Mesodermal cell (in vitro differentiated cells): ENCODE data around the gene CORO7.
"Not testable (repeated sequence)": the region's sequence is repeated elsewhere in the genome, so short reads cannot be mapped to it uniquely, and the experiment has no call there.

Source experiments
- H3K27ac ChIP-seq: 2 replicates; pipeline ENCODE4 v1.7.0; 2013; ENCODE audit warnings: mild to moderate bottlenecking, low read depth, low read length, moderate library complexity; ENCODE audit not compliant: severe bottlenecking
- H3K36me3 ChIP-seq: 2 replicates; pipeline ENCODE4 v1.7.1; 2013; ENCODE audit warnings: mild to moderate bottlenecking, low read length, moderate library complexity; ENCODE audit not compliant: control insufficient read depth, insufficient read depth
- H3K4me1 ChIP-seq: one replicate; pipeline ENCODE4 v1.7.1; 2013; ENCODE audit warnings: mild to moderate bottlenecking, low read length; ENCODE audit not compliant: insufficient read depth, control insufficient read depth, poor library complexity, severe bottlenecking
- H3K4me3 ChIP-seq: 2 replicates; pipeline ENCODE4 v1.7.0; 2013; ENCODE audit warnings: low read length, control low read depth, mild to moderate bottlenecking; ENCODE audit not compliant: insufficient read depth, poor library complexity, severe bottlenecking; ENCODE audit errors: extremely low read depth
- H3K9me3 ChIP-seq: 2 replicates; pipeline ENCODE4 v1.7.1; 2013; ENCODE audit warnings: mild to moderate bottlenecking, low read length, moderate library complexity; ENCODE audit not compliant: control insufficient read depth
- whole genome bisulfite sequencing, 2 experiments: methylation state at CpG; one replicate each; pipeline ENCODE4 v1.1.5; 2013; ENCODE audit warnings: missing lambda C conversion rate in 2 of 2; ENCODE audit not compliant: insufficient coverage in 2 of 2; 5-methylcytosine and 5-hydroxymethylcytosine counted together

CORO7 gene

GRCh38 chr16:4339455-4339854 lies 76.9 kb downstream of the CORO7 start:
- H3K4me1 ChIP-seq: no peaks in the 10 kb centered on the region
- peaks cover 4% of the 10 kb centered on the region for H3K9me3 ChIP-seq
- H3K27ac ChIP-seq: peak overlapping the region; percentile 10
- WGBS, 2 experiments: 83 to 94% methylated on average over 6 to 8 of the region's 10 CpGs
- H3K4me3 ChIP-seq: no peak overlapping the region
- H3K36me3 ChIP-seq: peaks cover 66% of the 10 kb centered on the region

GRCh38 chr16:4338712-4339299 lies 77.6 kb downstream of the CORO7 start:
- no peaks in the 10 kb centered on the region for H3K9me3 ChIP-seq
- WGBS, 2 experiments: 97 to 98% methylated on average over 7 to 9 of the region's 10 CpGs
- peaks cover 67% of the 10 kb centered on the region for H3K36me3 ChIP-seq
- H3K27ac ChIP-seq: no peak overlapping the region
- H3K4me1 ChIP-seq: no peaks in the 10 kb centered on the region
- no peak overlapping the region for H3K4me3 ChIP-seq

GRCh38 chr16:4338125-4338582 lies 78.2 kb downstream of the CORO7 start:
- H3K4me3 ChIP-seq: no peak overlapping the region
- no peaks in the 10 kb centered on the region for H3K9me3 ChIP-seq
- H3K36me3 ChIP-seq: peaks cover 70% of the 10 kb centered on the region
- WGBS, 2 experiments: 95 to 96% methylated on average over 7 of the region's 12 CpGs
- no peak overlapping the region for H3K27ac ChIP-seq
- no peaks in the 10 kb centered on the region for H3K4me1 ChIP-seq

- Histone ChIP-seq H3K4me1 (no peaks in the 10 kb centered on the region), H3K36me3 (peaks cover 72% of the 10 kb centered on the region), H3K27ac (no peak overlapping the region), H3K9me3 (no peaks in the 10 kb centered on the region), H3K4me3 (no peak overlapping the region)
- WGBS, 2 experiments: 93 to 99% methylated on average over 10 to 12 of the region's 12 CpGs
Measured at GRCh38 chr16:4337540-4338088, 78.8 kb downstream of the CORO7 start.

GRCh38 chr16:4336701-4337539 lies 79.5 kb downstream of the CORO7 start:
- H3K27ac ChIP-seq: no peak overlapping the region
- H3K4me1 ChIP-seq: no peaks in the 10 kb centered on the region
- H3K4me3 ChIP-seq: no peak overlapping the region
- H3K36me3 ChIP-seq: peaks cover 74% of the 10 kb centered on the region
- H3K9me3 ChIP-seq: no peaks in the 10 kb centered on the region
- 94 to 95% methylated on average over 26 to 33 of the region's 41 CpGs for WGBS, 2 experiments

GRCh38 chr16:4334724-4335495 lies 81.5 kb downstream of the CORO7 start:
- Histone ChIP-seq H3K4me1 (no peaks in the 10 kb centered on the region), H3K9me3 (no peaks in the 10 kb centered on the region), H3K36me3 (peaks cover 61% of the 10 kb centered on the region), H3K27ac (no peak overlapping the region), H3K4me3 (no peak overlapping the region)
- 93 to 96% methylated on average over 28 to 29 of the region's 32 CpGs for WGBS, 2 experiments

- not testable (repeated sequence) for H3K9me3 ChIP-seq, H3K27ac ChIP-seq, H3K4me3 ChIP-seq
- WGBS, 2 experiments: 93 to 96% methylated on average over 9 of the region's 9 CpGs
- H3K4me1 ChIP-seq: peaks cover 11% of the 10 kb centered on the region
- H3K36me3 ChIP-seq: peaks cover 52% of the 10 kb centered on the region
Measured at GRCh38 chr16:4333714-4334113, 82.7 kb downstream of the CORO7 start.

- WGBS, 2 experiments: 96 to 98% methylated on average over 6 to 8 of the region's 9 CpGs
- Histone ChIP-seq H3K4me1 (peaks cover 15% of the 10 kb centered on the region), H3K36me3 (peaks cover 48% of the 10 kb centered on the region), H3K4me3 (no peak overlapping the region), H3K9me3 (no peaks in the 10 kb centered on the region), H3K27ac (no peak overlapping the region)
Measured at GRCh38 chr16:4333308-4333638, 83.1 kb downstream of the CORO7 start.

GRCh38 chr16:4332623-4333307 lies 83.6 kb downstream of the CORO7 start:
- peaks cover 44% of the 10 kb centered on the region for H3K36me3 ChIP-seq
- WGBS, 2 experiments: 96% methylated on average over 16 to 18 of the region's 19 CpGs

GRCh38 chr16:4332083-4332482 lies 84.3 kb downstream of the CORO7 start:
- 94 to 98% methylated on average over 13 to 14 of the region's 14 CpGs for WGBS, 2 experiments
- Histone ChIP-seq H3K4me3 (no peak overlapping the region), H3K27ac (no peak overlapping the region), H3K36me3 (peaks cover 37% of the 10 kb centered on the region), H3K4me1 (peaks cover 23% of the 10 kb centered on the region), H3K9me3 (no peaks in the 10 kb centered on the region)

More at GRCh38 chr16:4332623-4333307, 83.6 kb downstream of the CORO7 start:
- Histone ChIP-seq H3K4me1 (peaks cover 18% of the 10 kb centered on the region), H3K27ac (no peak overlapping the region), H3K9me3 (no peaks in the 10 kb centered on the region), H3K4me3 (no peak overlapping the region)
